ENCODE data around the gene WNT4.

- TF ChIP-seq CTCF (IDR thresholded peaks at IDR 0.05; ENCODE audit: low read depth, low read length) (no peak), MYC (IDR thresholded peaks at IDR 0.05; ENCODE audit: low read depth, low read length) (no peak), POLR2A (IDR thresholded peaks at IDR 0.05; ENCODE audit: extremely low read depth, insufficient read length) (no peak)
Observed at GRCh38 chr1:22157359-22157966, 14.6 kb upstream of the WNT4 start.

Measured in NB4 (cell line).